HG02970 (cell line): ENCODE measurements around the gene CNTRL.
"Not testable (repeated sequence)": the region's sequence is repeated elsewhere in the genome, so short reads cannot be mapped to it uniquely, and the experiment has no call there.

ENCODE experiments used
- ATAC-seq: cut with Tn5 transposase; IDR thresholded peaks from one replicate; pipeline ENCODE4 v1.9.1; 2021; ENCODE audit warnings: mild to moderate bottlenecking, moderate library complexity, moderate number of reproducible peaks; ENCODE audit not compliant: unreplicated experiment, low FRiP score

The CNTRL gene

DNA sequence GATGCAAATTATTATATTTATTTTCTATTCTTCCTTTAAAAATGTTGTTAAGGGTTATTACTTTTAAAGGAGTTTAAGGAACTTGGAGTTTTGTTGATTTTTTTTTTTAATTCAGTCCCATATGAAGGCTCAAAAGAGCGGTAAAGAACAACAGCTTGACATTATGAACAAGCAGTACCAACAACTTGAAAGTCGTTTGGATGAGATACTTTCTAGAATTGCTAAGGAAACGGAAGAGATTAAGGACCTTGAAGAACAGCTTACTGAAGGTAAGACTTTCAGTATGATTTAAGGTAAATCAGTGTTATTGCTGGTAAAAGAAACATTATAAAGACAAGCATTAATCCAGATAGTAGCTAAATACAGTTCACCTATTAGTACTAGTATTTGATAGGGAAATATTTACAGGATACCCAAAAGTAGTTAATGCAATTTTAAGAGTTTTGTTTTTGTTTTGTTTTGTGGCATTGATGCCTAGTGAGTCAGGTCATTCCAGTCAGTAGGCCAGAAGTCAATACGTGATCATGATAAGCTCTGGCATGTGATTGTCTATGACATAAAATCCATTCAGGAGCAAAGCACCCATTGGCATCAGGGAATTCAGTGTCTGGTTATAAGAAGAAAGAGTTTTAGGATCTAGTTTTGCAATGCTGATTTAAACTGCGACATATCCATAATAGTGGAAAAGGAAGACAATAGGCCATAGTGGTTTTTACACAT lies 49.2 kb downstream of the CNTRL start:
- ATAC-seq, result no peak

GRCh38 chr9:121125590-121125989 lies 50.8 kb downstream of the CNTRL start:
- no peak for ATAC-seq

- ATAC-seq, result not testable (repeated sequence)
Measured at GRCh38 chr9:121129384-121129783, 54.6 kb downstream of the CNTRL start.

- ATAC-seq, result no peak
Measured at GRCh38 chr9:121133104-121133816, 58.5 kb downstream of the CNTRL start.

DNA sequence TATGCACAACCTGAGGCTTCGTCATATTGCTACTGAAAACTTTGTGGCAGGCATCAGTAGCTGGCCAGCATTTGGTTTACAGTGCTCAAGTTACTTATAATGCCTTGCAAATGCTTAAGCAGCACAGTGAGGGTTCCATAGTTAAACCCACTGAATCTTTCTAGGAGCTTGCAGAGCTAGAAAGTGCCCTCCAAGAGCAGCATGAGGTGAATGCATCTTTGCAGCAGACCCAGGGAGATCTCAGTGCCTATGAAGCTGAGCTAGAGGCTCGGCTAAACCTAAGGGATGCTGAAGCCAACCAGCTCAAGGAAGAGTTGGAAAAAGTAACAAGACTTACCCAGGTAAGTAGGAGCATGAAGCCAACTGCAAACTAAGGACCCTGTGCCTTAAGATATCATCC lies 60.9 kb downstream of the CNTRL start:
- ATAC-seq, result no peak

DNA sequence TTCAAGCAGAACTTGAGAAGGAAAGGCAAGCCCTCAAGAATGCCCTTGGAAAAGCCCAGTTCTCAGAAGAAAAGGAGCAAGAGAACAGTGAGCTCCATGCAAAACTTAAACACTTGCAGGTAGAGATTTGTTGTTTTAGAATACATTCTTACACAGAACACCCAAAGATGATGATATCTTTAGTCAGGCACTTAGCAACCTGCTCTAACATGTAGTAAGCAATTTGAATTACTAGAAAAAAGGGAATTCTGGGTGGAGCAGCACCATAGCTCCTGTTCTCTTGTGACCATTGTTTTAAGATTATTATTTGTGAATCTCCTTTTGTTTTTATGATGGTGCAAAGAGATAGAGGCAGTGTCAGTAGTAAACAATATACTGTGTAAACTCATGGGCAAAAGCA lies 63.8 kb downstream of the CNTRL start:
- ATAC-seq, result no peak

DNA sequence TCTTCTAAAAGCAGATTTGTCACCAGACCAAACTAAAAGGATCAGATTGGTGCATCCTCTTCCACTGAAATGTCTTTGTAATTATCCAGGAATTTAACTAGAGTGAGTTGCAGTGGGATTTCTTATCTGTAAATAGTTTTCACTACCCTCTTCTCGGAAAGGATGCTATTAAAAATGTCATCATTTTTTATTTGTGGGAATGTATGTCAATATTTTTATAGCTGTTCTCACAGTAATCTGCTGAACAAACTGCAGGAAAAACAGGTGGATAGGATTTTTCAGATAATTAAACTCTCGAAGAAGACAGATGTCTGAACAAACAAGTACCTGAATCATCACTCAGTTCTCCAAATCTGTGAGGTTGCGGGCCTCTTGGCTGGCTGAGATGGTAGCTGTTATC lies 64.2 kb downstream of the CNTRL start:
- no peak for ATAC-seq

DNA sequence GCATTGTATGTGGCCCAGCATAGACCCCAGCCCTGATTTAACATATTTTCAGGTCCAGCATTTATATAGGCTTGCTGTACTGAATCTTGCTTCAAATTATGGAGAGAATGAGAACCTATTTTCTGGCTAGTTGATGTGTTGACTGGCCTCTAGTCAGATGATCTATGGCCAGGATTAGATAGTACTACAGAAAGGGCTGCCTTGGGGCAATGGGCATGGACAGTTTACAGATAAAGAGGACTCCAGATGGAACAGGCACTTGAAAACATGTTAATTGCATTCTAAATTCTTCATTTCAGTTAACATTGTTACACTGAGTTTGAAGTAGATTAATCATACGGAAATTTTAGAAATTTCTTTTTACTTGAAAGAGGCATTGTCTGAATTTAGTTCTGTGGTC lies 65.4 kb downstream of the CNTRL start:
- no peak for ATAC-seq

- no peak for ATAC-seq
Measured at GRCh38 chr9:121141306-121141705, 66.6 kb downstream of the CNTRL start.

- no peak for ATAC-seq
Measured at GRCh38 chr9:121141706-121142105, 67.0 kb downstream of the CNTRL start.

GRCh38 chr9:121143771-121144170 lies 69.0 kb downstream of the CNTRL start:
- ATAC-seq, result no peak

DNA sequence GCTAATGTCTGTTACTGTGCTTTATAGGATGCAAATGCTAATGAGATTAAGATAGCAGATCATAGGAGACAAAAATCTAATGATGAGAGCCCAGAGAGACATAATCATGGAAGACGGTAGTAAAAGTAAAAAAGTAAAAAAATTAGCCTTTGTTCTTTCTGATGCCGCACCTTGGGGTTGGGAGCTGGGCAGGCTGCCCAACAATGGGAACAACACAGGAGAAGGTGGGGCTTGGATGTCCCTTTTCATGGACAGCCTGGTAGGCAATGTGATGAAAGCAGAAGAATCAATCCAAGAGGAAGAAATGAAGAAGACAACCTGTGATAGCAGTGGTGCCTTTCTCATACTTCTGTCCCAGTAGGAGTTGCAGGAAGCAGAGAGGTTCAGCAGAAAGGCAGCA lies 69.7 kb downstream of the CNTRL start:
- ATAC-seq, result no peak

- no peak for ATAC-seq
Measured at GRCh38 chr9:121150188-121150587, 75.4 kb downstream of the CNTRL start.

DNA sequence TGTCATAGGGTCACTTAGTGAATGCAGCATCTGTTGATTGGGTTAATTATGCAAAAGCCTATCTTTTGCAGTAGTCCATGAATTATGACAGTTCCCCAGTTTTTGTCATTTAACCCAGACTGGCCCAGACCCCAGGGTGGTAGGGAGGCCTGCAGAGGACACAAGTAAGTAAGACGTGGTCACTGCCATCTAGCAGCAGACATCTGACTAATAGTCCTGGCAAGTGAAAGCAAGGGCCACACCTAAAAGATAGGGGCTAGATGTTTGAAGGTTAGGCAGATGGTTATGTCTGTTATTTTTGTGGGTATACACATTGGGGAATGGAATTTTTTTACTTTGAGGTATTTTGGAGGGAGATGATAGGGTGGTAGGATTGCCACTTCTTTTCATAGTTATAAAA lies 78.9 kb downstream of the CNTRL start:
- no peak for ATAC-seq

- no peak for ATAC-seq
Measured at GRCh38 chr9:121154782-121155181, 80.0 kb downstream of the CNTRL start.

GRCh38 chr9:121156263-121156731 lies 81.5 kb downstream of the CNTRL start:
- ATAC-seq, result no peak

GRCh38 chr9:121157939-121158338 lies 83.2 kb downstream of the CNTRL start:
- no peak for ATAC-seq

GRCh38 chr9:121160025-121160424 lies 85.3 kb downstream of the CNTRL start:
- no peak for ATAC-seq

- ATAC-seq, result no peak
Measured at GRCh38 chr9:121168052-121168451, 93.3 kb downstream of the CNTRL start.

DNA sequence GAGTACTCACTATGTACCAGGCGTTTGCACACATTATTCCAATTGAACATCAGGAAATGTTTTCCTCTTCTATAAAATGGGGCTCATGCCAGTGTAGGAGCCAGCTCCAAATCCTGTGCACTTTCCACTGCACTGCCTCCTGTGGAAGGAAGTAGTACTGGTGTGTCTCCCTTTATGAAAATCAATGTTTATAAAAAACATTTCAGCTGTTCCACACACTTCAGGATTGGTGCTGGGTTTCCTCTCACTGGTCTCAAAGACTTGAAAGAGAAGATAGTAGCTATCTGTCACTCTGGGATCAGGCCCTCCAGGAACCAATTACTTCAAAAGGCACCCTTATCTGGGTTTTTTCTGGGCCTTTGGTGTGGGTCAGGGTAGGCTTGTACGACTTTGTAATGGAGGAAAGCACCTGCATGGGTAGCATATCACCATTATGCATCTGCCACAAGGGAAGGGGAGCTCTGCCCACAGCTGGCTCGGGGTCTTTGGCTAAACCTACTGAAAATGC lies 94.4 kb downstream of the CNTRL start:
- no peak for ATAC-seq

DNA sequence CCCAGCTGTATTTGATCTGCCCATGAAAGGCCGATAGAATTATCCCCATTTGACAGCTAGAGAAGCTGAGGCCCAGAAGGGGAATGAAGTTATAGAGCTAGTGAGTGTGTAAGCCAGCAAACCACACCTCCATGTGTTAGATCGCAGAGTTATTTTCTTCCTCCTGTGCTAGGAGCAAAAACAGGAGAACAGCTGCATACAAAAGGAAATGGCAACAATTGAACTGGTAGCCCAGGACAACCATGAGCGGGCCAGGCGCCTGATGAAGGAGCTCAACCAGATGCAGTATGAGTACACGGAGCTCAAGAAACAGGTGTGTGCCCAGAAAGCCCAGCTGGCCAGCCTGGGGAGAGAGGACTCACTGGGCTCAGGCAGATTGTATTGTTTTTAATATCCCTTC lies 96.5 kb downstream of the CNTRL start:
- ATAC-seq, result no peak
